K562 (cell line): ENCODE measurements around the gene CDKN2AIP. TPM values are rescaled to one million over a fixed set of nuclear protein-coding genes. Genes with fewer than 3 reads are reported as not detected.

Source experiments
- ATAC-seq: fragments of 200-7000 bp; cut with Tn5 transposase; 3 replicates; pipeline ENCODE4 v1.9.1; 2020; ENCODE audit warnings: moderate library complexity
- BruUV-seq: library from RNA; stranded (reverse); fragments of 400-500 nt; replicated peaks from 2 replicates; lab custom pipeline; 2021; lab: Mats Ljungman, UMichigan
- CTCF ChIA-PET: fragments of 300-600 bp; formaldehyde crosslinking; extraction: SDS; loops from one replicate; lab custom pipeline; 2021; ENCODE audit warnings: low intra/inter-chr PET ratio; lab: Yijun Ruan, JAX
- POLR2A ChIA-PET: fragments of 300-600, 350-650 bp; sonication (Branson Sonifier 250); formaldehyde crosslinking; extraction: SDS; loops from one replicate; lab custom pipeline; 2021; ENCODE audit warnings: antibody characterized with exemption, inconsistent platforms; lab: Yijun Ruan, JAX
- DNase-seq, 4 experiments: peaks; one replicate each; pipeline versions ENCODE4 v3.0.0 to v3.0.0-alpha.2; 2011 to 2018; ENCODE audit warnings: low spot score in 3 of 4, mixed read lengths in 3 of 4; ENCODE audit errors: extremely low read depth in 1 of 4
- FAIRE-seq: peaks from 2 replicates; lab custom pipeline; 2011; peaks lifted over from hg19 to GRCh38; lab: Jason Lieb, UNC
- H2AFZ ChIP-seq: 2 replicates; pipeline ENCODE4 v1.6.0; 2011; ENCODE audit warnings: low read depth, low read length, control low read depth, inconsistent platforms
- H3K27ac ChIP-seq: fragments of 200-600 bp; 3 replicates; pipeline ENCODE4 v1.8.0; 2011; ENCODE audit warnings: low read depth, mild to moderate bottlenecking, control low read depth, inconsistent platforms, low read length, moderate library complexity, mixed read lengths; ENCODE audit errors: extremely low read depth
- H3K27me3 ChIP-seq, 2 experiments: fragments of 300-600 bp in 1 of 2; 2 replicates in 1 of 2; 3 replicates in 1 of 2; pipeline versions ENCODE4 v1.6.0 to v1.8.0; 2011; ENCODE audit warnings: inconsistent platforms in 2 of 2, low read length in 2 of 2, mild to moderate bottlenecking in 1 of 2, mixed read lengths in 1 of 2, moderate library complexity in 1 of 2; ENCODE audit not compliant: control insufficient read depth in 2 of 2, insufficient read depth in 2 of 2
- H3K36me3 ChIP-seq: fragments of 300-600 bp; 3 replicates; pipeline ENCODE4 v1.8.0; 2011; ENCODE audit warnings: mild to moderate bottlenecking, low read length, inconsistent platforms; ENCODE audit not compliant: control insufficient read depth, insufficient read depth
- H3K4me1 ChIP-seq, 2 experiments: fragments of 200-600 bp in 1 of 2; replicated peaks in 1 of 2; 2 replicates in 1 of 2; 3 replicates in 1 of 2; pipeline versions ENCODE4 v1.5.1 to v1.8.0; 2011; ENCODE audit warnings: inconsistent platforms in 2 of 2, low read length in 2 of 2, mild to moderate bottlenecking in 1 of 2, mixed read lengths in 1 of 2, moderate library complexity in 1 of 2; ENCODE audit not compliant: control insufficient read depth in 2 of 2, insufficient read depth in 2 of 2
- H3K4me2 ChIP-seq: 2 replicates; pipeline ENCODE4 v1.6.1; 2011; ENCODE audit warnings: low read length, control low read depth, inconsistent platforms, mixed read lengths; ENCODE audit not compliant: insufficient read depth
- H3K4me3 ChIP-seq: fragments of 200-600 bp; sonication (generic), shearing (Covaris generic); 2 replicates; pipeline ENCODE4 v1.5.1; 2016; ENCODE audit warnings: control low read depth, inconsistent platforms
- H3K79me2 ChIP-seq: fragments of 200-600 bp; 3 replicates; pipeline ENCODE4 v1.8.0; 2011; ENCODE audit warnings: low read length, inconsistent platforms; ENCODE audit not compliant: control insufficient read depth, insufficient read depth
- H3K9ac ChIP-seq, 2 experiments: 2 replicates each; pipeline versions ENCODE4 v1.6.0 to v1.6.1; 2011; ENCODE audit warnings: low read depth in 2 of 2, low read length in 2 of 2, control low read depth in 1 of 2, inconsistent platforms in 1 of 2, mild to moderate bottlenecking in 1 of 2, mixed read lengths in 1 of 2; ENCODE audit not compliant: insufficient read depth in 1 of 2
- H3K9me1 ChIP-seq: one replicate; pipeline ENCODE4 v1.6.0; 2011; ENCODE audit warnings: inconsistent platforms, mild to moderate bottlenecking, low read length, moderate library complexity; ENCODE audit not compliant: control insufficient read depth, insufficient read depth
- H3K9me3 ChIP-seq: replicated peaks from 2 replicates; pipeline ENCODE4 v1.5.1; 2011; ENCODE audit warnings: low read depth, low read length, inconsistent platforms; ENCODE audit not compliant: control insufficient read depth, insufficient read depth
- H4K20me1 ChIP-seq: replicated peaks from 2 replicates; pipeline ENCODE4 v1.6.1; 2011; ENCODE audit warnings: low read length, inconsistent platforms, mixed read lengths; ENCODE audit not compliant: control insufficient read depth, insufficient read depth
- HNRNPH1 ChIP-seq: fragments of 200-400 bp; formaldehyde crosslinking; optimal IDR thresholded peaks from 2 replicates; pipeline ENCODE3; 2017; ENCODE audit warnings: low read depth, mild to moderate bottlenecking, low read length, moderate library complexity
- HNRNPL ChIP-seq: fragments of 200-400 bp; formaldehyde crosslinking; IDR thresholded peaks from 2 replicates; pipeline ENCODE4 v1.6.1; 2017; ENCODE audit warnings: low read depth, mild to moderate bottlenecking, low read length
- HOXB6 ChIP-seq: fragments of 250-450 bp; sonication (Bioruptor Pico); IDR thresholded peaks from 2 replicates; pipeline ENCODE4 v1.5.1; 2022; ENCODE audit warnings: mild to moderate bottlenecking, borderline replicate concordance
- MYC ChIP-seq, 2 experiments: fragments of 250-450 bp in 1 of 2; sonication (Bioruptor Pico) in 1 of 2; IDR thresholded peaks; 2 replicates each; pipeline versions ENCODE4 v1.5.1 to v1.6.1; 2012 to 2021; ENCODE audit warnings: low read depth in 2 of 2, borderline replicate concordance in 1 of 2, improper control_type of control experiment in 1 of 2, low read length in 1 of 2, mild to moderate bottlenecking in 1 of 2, moderate library complexity in 1 of 2
- SMC3 ChIP-seq: conservative IDR thresholded peaks from 2 replicates; pipeline ENCODE4 v1.6.1; 2011; ENCODE audit warnings: low read depth, low read length, improper control_type of control experiment; ENCODE audit not compliant: insufficient read depth
- TBL1XR1 ChIP-seq, 2 experiments: IDR thresholded peaks; 2 replicates each; pipeline ENCODE4 v1.6.1; 2012; ENCODE audit warnings: improper control_type of control experiment in 2 of 2, low read length in 2 of 2, mild to moderate bottlenecking in 1 of 2
- WGBS: fragments of 100-300 bp; shearing (Covaris generic); methylation state at CpG from one replicate; pipeline ENCODE4 v1.1.6; 2016; ENCODE audit warnings: low coverage, mixed read lengths; ENCODE audit not compliant: insufficient coverage; ENCODE audit errors: missing lambda C conversion rate; 5-methylcytosine and 5-hydroxymethylcytosine counted together
- in situ Hi-C: fragments of 300-500 bp; cut with MboI; formaldehyde crosslinking; loops from 4 replicates; pipeline ENCODE4 v1.15.0; 2018; ENCODE audit warnings: inconsistent platforms, mixed read lengths
- intact Hi-C: fragments of 100-400 bp; cut with micrococcal nuclease; formaldehyde crosslinking; loops from 2 replicates; pipeline ENCODE4 v1.14.2; 2022
- polyA plus RNA-seq, 8 experiments: library from polyadenylated mRNA; depleted of rRNA in 4 of 8; stranded (reverse) in 5 of 8; unstranded in 3 of 8; fragments of >200 nt; fragmentation: Nextera tagmentation in 2 of 8; fragmentation: Illumina TruSeq in 1 of 8; extraction: Ambion mirVana in 2 of 8; extraction: Trizol in 1 of 8; gene quantifications; 2 replicates each; pipeline versions ENCODE4 v1.2.1 to v1.2.3, GENCODE V29; 2011 to 2014; ENCODE audit warnings: inconsistent platforms in 1 of 8, missing spikeins in 1 of 8
- total RNA-seq, 7 experiments: library from RNA; depleted of rRNA in 6 of 7; stranded (reverse); fragments of >200 nt in 6 of 7; fragmentation: Illumina TruSeq in 2 of 7; extraction: Trizol in 2 of 7; gene quantifications; 2 replicates each; pipeline versions ENCODE4 v1.2.1 to v1.2.3, GENCODE V29; 2011 to 2021; ENCODE audit warnings: low replicate concordance in 1 of 7
- TF ChIP-seq, protein P1 (sequence below), 2 experiments: fragments of 450-650 bp; conservative IDR thresholded peaks; 2 replicates each; pipeline ENCODE4 v1.6.1; 2017; ENCODE audit warnings: mild to moderate bottlenecking in 2 of 2, moderate library complexity in 2 of 2
- TF ChIP-seq, protein P2 (sequence below): sonication (generic); formaldehyde crosslinking; IDR thresholded peaks from 2 replicates; pipeline ENCODE4 v1.8.1; 2023; ENCODE audit warnings: mild to moderate bottlenecking, missing genetic modification reagents

CDKN2AIP gene
- total and polyA plus RNA-seq, 9 of the 15 experiments (the other 6 are each of a cell fraction or from before 2014, with no cell fraction given): 5.9 to 22.0 (median 19.7) TPM

GRCh38 chr4:183405303-183405702, 39.1 kb upstream of the CDKN2AIP start:
- POLR2A ChIA-PET: no interaction called here
- no peaks in the 10 kb centered on the region for H3K9me1 ChIP-seq
- CTCF ChIA-PET: no interaction called here
- ATAC-seq: no peak
- H4K20me1 ChIP-seq: no peaks in the 10 kb centered on the region
- peaks cover 7 to 13% of the 10 kb centered on the region in 2 experiments; a peak in 4 of 5 replicates for H3K4me1 ChIP-seq
- no peak overlapping the region for H3K4me3 ChIP-seq
- H3K27ac ChIP-seq: no peak overlapping the region
- H2AFZ ChIP-seq: no peak overlapping the region
- FAIRE-seq: no peak
- TF ChIP-seq SMC3: no peak
- no peak for TF ChIP-seq HOXB6 (CRISPR knock-in tag)
- no peak for TF ChIP-seq TBL1XR1 (IDR thresholded peaks at IDR 0.05; ENCODE audit: low read length in 2 of 2)
- no peak for TF ChIP-seq HNRNPL
- TF ChIP-seq, protein P1, sequence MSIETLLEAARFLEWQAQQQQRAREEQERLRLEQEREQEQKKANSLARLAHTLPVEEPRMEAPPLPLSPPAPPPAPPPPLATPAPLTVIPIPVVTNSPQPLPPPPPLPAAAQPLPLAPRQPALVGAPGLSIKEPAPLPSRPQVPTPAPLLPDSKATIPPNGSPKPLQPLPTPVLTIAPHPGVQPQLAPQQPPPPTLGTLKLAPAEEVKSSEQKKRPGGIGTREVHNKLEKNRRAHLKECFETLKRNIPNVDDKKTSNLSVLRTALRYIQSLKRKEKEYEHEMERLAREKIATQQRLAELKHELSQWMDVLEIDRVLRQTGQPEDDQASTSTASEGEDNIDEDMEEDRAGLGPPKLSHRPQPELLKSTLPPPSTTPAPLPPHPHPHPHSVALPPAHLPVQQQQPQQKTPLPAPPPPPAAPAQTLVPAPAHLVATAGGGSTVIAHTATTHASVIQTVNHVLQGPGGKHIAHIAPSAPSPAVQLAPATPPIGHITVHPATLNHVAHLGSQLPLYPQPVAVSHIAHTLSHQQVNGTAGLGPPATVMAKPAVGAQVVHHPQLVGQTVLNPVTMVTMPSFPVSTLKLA (conservative IDR thresholded peaks at IDR 0.05): no peak
- TF ChIP-seq, protein P2, sequence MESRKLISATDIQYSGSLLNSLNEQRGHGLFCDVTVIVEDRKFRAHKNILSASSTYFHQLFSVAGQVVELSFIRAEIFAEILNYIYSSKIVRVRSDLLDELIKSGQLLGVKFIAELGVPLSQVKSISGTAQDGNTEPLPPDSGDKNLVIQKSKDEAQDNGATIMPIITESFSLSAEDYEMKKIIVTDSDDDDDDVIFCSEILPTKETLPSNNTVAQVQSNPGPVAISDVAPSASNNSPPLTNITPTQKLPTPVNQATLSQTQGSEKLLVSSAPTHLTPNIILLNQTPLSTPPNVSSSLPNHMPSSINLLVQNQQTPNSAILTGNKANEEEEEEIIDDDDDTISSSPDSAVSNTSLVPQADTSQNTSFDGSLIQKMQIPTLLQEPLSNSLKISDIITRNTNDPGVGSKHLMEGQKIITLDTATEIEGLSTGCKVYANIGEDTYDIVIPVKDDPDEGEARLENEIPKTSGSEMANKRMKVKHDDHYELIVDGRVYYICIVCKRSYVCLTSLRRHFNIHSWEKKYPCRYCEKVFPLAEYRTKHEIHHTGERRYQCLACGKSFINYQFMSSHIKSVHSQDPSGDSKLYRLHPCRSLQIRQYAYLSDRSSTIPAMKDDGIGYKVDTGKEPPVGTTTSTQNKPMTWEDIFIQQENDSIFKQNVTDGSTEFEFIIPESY (CRISPR knock-in tag): peak; percentile 61
- no peak for TF ChIP-seq HNRNPH1
- TF ChIP-seq MYC (IDR thresholded peaks at IDR 0.05; ENCODE audit: low read depth, low read length): no peak
- TF ChIP-seq MYC (CRISPR knock-in tag; IDR thresholded peaks at IDR 0.05; ENCODE audit: borderline replicate concordance, low read depth): no peak
- TF ChIP-seq, all 486 proteins: peak for 1
- no peak for DNase-seq
- no peaks in the 10 kb centered on the region for H3K9me3 ChIP-seq
- H3K4me2 ChIP-seq: no peak overlapping the region
- 76% methylated on average over 6 of the region's 11 CpGs for WGBS
- in situ Hi-C loops: loop anchor here (10.0 kb wide), 2 partner anchors 131 to 331 kb away; no protein-coding TSS in a partner anchor
- no peaks in the 10 kb centered on the region for H3K27me3 ChIP-seq
- H3K36me3 ChIP-seq: no peaks in the 10 kb centered on the region
- intact Hi-C loops: no loop called here
- no TSS peak for BruUV-seq
- no peak overlapping the region for H3K9ac ChIP-seq
- H3K79me2 ChIP-seq: no peaks in the 10 kb centered on the region
